ENCODE data around the gene HIVEP3.

DNA sequence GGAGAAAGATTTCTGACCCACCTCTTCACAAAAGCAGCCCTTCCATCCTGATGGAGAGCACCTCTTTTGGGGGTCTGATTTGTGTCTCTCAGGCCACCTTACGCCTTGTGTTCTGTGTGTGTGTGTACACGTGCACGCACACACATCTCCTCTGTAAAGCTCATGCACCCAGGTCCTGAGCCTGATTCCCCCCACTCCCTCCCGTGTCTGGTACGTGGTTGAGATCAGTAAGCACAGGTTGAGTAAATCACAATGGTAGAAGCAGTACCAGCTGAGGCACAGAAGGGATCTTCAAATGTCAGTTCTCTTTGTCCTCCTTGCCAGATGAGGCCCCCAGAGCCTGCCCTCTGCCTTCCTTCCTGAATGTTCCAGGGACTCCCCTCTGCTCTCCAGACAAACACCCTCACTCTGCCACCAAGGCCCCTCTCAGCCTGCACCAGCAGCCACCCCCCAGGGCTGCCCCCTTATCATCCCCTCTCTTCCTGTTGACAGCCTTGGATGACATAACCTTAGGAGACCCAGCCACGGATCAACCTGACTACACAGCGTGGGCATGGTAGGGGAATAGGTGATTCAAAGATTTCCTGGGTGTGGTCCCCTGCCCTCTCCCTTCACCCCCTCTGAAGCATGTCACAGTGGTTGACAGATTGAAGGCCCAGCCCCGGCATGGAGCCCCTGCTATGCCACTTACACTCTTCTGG, 112.8 kb downstream of the HIVEP3 start:
- no peak for TF ChIP-seq POLR2A (IDR thresholded peaks at IDR 0.05)
- TF ChIP-seq, protein P1, sequence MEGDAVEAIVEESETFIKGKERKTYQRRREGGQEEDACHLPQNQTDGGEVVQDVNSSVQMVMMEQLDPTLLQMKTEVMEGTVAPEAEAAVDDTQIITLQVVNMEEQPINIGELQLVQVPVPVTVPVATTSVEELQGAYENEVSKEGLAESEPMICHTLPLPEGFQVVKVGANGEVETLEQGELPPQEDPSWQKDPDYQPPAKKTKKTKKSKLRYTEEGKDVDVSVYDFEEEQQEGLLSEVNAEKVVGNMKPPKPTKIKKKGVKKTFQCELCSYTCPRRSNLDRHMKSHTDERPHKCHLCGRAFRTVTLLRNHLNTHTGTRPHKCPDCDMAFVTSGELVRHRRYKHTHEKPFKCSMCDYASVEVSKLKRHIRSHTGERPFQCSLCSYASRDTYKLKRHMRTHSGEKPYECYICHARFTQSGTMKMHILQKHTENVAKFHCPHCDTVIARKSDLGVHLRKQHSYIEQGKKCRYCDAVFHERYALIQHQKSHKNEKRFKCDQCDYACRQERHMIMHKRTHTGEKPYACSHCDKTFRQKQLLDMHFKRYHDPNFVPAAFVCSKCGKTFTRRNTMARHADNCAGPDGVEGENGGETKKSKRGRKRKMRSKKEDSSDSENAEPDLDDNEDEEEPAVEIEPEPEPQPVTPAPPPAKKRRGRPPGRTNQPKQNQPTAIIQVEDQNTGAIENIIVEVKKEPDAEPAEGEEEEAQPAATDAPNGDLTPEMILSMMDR (IDR thresholded peaks at IDR 0.05) = no peak

All from body of pancreas (tissue), 4 donors.